ENCODE data around the gene CHMP1B.
"Not testable (repeated sequence)": the region's sequence is repeated elsewhere in the genome, so short reads cannot be mapped to it uniquely, and the experiment has no call there.

The CHMP1B gene

GRCh38 chr18:11849841-11850634, 1.2 kb upstream of the CHMP1B start:
- peaks cover 8% of the 10 kb centered on the region for H3K36me3 Mint-ChIP-seq
- H3K4me1 Mint-ChIP-seq = peaks cover 35% of the 10 kb centered on the region
- no peaks in the 10 kb centered on the region for H3K9me3 Mint-ChIP-seq
- peak; percentile 60 for DNase-seq
- peak overlapping the region; percentile 99 for H3K27ac Mint-ChIP-seq
- CTCF ChIA-PET = interaction anchor here (0.6 to 1.9 kb wide), 5 partner anchors 88 to 190 kb away, joined by 3 to 5 read pairs (median 3); partner anchors contain the start of gene IMPA2
- H3K27me3 Mint-ChIP-seq = peaks cover 18% of the 10 kb centered on the region
- H3K4me3 Mint-ChIP-seq = peak overlapping the region; percentile 99

GRCh38 chr18:11850821-11851145, 430 bp upstream of the CHMP1B start:
- Mint-ChIP-seq H3K27me3 (peaks cover 18% of the 10 kb centered on the region), H3K9me3 (no peaks in the 10 kb centered on the region), H3K27ac (peak overlapping the region; percentile 99), H3K4me3 (peak overlapping the region; percentile 99), H3K36me3 (peaks cover 8% of the 10 kb centered on the region), H3K4me1 (peaks cover 35% of the 10 kb centered on the region)
- DNase-seq = no peak
- CTCF ChIA-PET = interaction anchor here (0.6 kb wide), 1 partner anchor 189 kb away, joined by 3 read pairs; no protein-coding TSS in a partner anchor

GRCh38 chr18:11851806-11852337, 659 bp downstream of the CHMP1B start:
- DNase-seq = peak; percentile 75
- CTCF ChIA-PET = no interaction called here

GRCh38 chr18:11854554-11854953, 3.3 kb downstream of the CHMP1B start:
- CTCF ChIA-PET, H3K4me3 Mint-ChIP-seq, H3K27ac Mint-ChIP-seq, H3K36me3 Mint-ChIP-seq, H3K9me3 Mint-ChIP-seq, H3K27me3 Mint-ChIP-seq, DNase-seq: not testable (repeated sequence)
- H3K4me1 Mint-ChIP-seq = peaks cover 38% of the 10 kb centered on the region

More at GRCh38 chr18:11851806-11852337, 659 bp downstream of the CHMP1B start:
- Mint-ChIP-seq H3K27ac (peak overlapping the region; percentile 99), H3K9me3 (no peaks in the 10 kb centered on the region), H3K4me1 (peaks cover 35% of the 10 kb centered on the region), H3K36me3 (peaks cover 8% of the 10 kb centered on the region), H3K4me3 (peak overlapping the region; percentile 99), H3K27me3 (peaks cover 18% of the 10 kb centered on the region)

GRCh38 chr18:11857177-11857887, 6.1 kb downstream of the CHMP1B start:
- DNase-seq = no peak
- peaks cover 26% of the 10 kb centered on the region for H3K4me1 Mint-ChIP-seq
- H3K9me3 Mint-ChIP-seq = no peaks in the 10 kb centered on the region
- no peak overlapping the region for H3K4me3 Mint-ChIP-seq
- CTCF ChIA-PET = no interaction called here
- H3K36me3 Mint-ChIP-seq = peaks cover 2% of the 10 kb centered on the region
- H3K27me3 Mint-ChIP-seq = peaks cover 5% of the 10 kb centered on the region
- H3K27ac Mint-ChIP-seq = no peak overlapping the region

- CTCF ChIA-PET = interaction anchor here (1.4 kb wide), 1 partner anchor 12 kb away, joined by 3 read pairs; no protein-coding TSS in a partner anchor
- Mint-ChIP-seq H3K27ac (no peak overlapping the region), H3K4me1 (peaks cover 12% of the 10 kb centered on the region), H3K9me3 (no peaks in the 10 kb centered on the region), H3K27me3 (peaks cover 5% of the 10 kb centered on the region), H3K4me3 (no peak overlapping the region), H3K36me3 (no peaks in the 10 kb centered on the region)
- DNase-seq = no peak
These were observed 8.1 kb downstream of the CHMP1B start for GRCh38 chr18:11859282-11859830.

- no peak for DNase-seq
- H3K36me3 Mint-ChIP-seq = no peaks in the 10 kb centered on the region
- H3K27ac Mint-ChIP-seq = no peak overlapping the region
- peaks cover 11% of the 10 kb centered on the region for H3K27me3 Mint-ChIP-seq
- H3K4me1 Mint-ChIP-seq = peaks cover 8% of the 10 kb centered on the region
- CTCF ChIA-PET = no interaction called here
- no peak overlapping the region for H3K4me3 Mint-ChIP-seq
- no peaks in the 10 kb centered on the region for H3K9me3 Mint-ChIP-seq
These were observed 8.7 kb downstream of the CHMP1B start for GRCh38 chr18:11859903-11860407.

- CTCF ChIA-PET = interaction anchor here (0.6 kb wide), 1 partner anchor 20 kb away, joined by 3 read pairs; no protein-coding TSS in a partner anchor
- peaks cover 8% of the 10 kb centered on the region for H3K4me1 Mint-ChIP-seq
These were observed 9.6 kb downstream of the CHMP1B start for GRCh38 chr18:11860594-11861450.

GRCh38 chr18:11861583-11862288, 10.5 kb downstream of the CHMP1B start:
- CTCF ChIA-PET = no interaction called here
- Mint-ChIP-seq H3K4me1 (peaks cover 8% of the 10 kb centered on the region), H3K27ac (no peak overlapping the region), H3K27me3 (peaks cover 17% of the 10 kb centered on the region), H3K4me3 (no peak overlapping the region), H3K9me3 (no peaks in the 10 kb centered on the region), H3K36me3 (no peaks in the 10 kb centered on the region)
- DNase-seq = no peak

More at GRCh38 chr18:11860594-11861450, 9.6 kb downstream of the CHMP1B start:
- H3K27me3 Mint-ChIP-seq = peaks cover 14% of the 10 kb centered on the region
- no peak overlapping the region for H3K4me3 Mint-ChIP-seq
- H3K9me3 Mint-ChIP-seq = no peaks in the 10 kb centered on the region
- no peak for DNase-seq
- no peak overlapping the region for H3K27ac Mint-ChIP-seq
- H3K36me3 Mint-ChIP-seq = no peaks in the 10 kb centered on the region

- H3K4me3 Mint-ChIP-seq = no peak overlapping the region
- CTCF ChIA-PET = no interaction called here
- H3K27ac Mint-ChIP-seq = no peak overlapping the region
These were observed 11.4 kb downstream of the CHMP1B start for GRCh38 chr18:11862468-11863137.

GRCh38 chr18:11864471-11864870, 13.3 kb downstream of the CHMP1B start:
- H3K9me3 Mint-ChIP-seq = no peaks in the 10 kb centered on the region
- DNase-seq = no peak
- CTCF ChIA-PET = interaction anchor here (0.9 kb wide), 1 partner anchor 201 kb away, joined by 3 read pairs; no protein-coding TSS in a partner anchor
- no peak overlapping the region for H3K4me3 Mint-ChIP-seq
- peaks cover 3% of the 10 kb centered on the region for H3K4me1 Mint-ChIP-seq
- H3K27me3 Mint-ChIP-seq = peaks cover 13% of the 10 kb centered on the region
- H3K27ac Mint-ChIP-seq = no peak overlapping the region
- no peaks in the 10 kb centered on the region for H3K36me3 Mint-ChIP-seq

More at GRCh38 chr18:11862468-11863137, 11.4 kb downstream of the CHMP1B start:
- H3K9me3 Mint-ChIP-seq = no peaks in the 10 kb centered on the region
- H3K36me3 Mint-ChIP-seq = no peaks in the 10 kb centered on the region
- peaks cover 17% of the 10 kb centered on the region for H3K27me3 Mint-ChIP-seq
- DNase-seq = no peak
- peaks cover 8% of the 10 kb centered on the region for H3K4me1 Mint-ChIP-seq

GRCh38 chr18:11865071-11865470, 13.9 kb downstream of the CHMP1B start:
- CTCF ChIA-PET = interaction anchor here (0.9 kb wide), 1 partner anchor 202 kb away, joined by 3 read pairs; no protein-coding TSS in a partner anchor
- H3K4me3 Mint-ChIP-seq = no peak overlapping the region
- H3K27ac Mint-ChIP-seq = no peak overlapping the region
- H3K27me3 Mint-ChIP-seq = peaks cover 13% of the 10 kb centered on the region
- H3K9me3 Mint-ChIP-seq = no peaks in the 10 kb centered on the region
- H3K36me3 Mint-ChIP-seq = no peaks in the 10 kb centered on the region
- peaks cover 2% of the 10 kb centered on the region for H3K4me1 Mint-ChIP-seq
- no peak for DNase-seq

All from activated naive CD4-positive, alpha-beta T cell treated with anti-CD3 and anti-CD28 coated beads, Interleukin-2, amount 10 ng/mL, durations not matched to agents 7 days and 5 days (primary cell).